Fibroblast of lung (primary cell): ENCODE data around the gene HIVEP3. TPM values are rescaled to one million over a fixed set of nuclear protein-coding genes. Genes with fewer than 3 reads are reported as not detected.

Experiments used
- DNase-seq, 2 donors: peaks; one replicate each; pipeline versions ENCODE4 v3.0.0 to v3.0.0-alpha.2; 2010; ENCODE audit warnings: low read depth in 2 of 2
- H2AFZ ChIP-seq: 2 replicates; pipeline ENCODE4 v1.5.1; 2012; ENCODE audit warnings: low read length, control low read depth, inconsistent platforms
- H3K27ac ChIP-seq: 2 replicates; pipeline ENCODE4 v1.5.1; 2011; ENCODE audit warnings: low read length, control low read depth; ENCODE audit not compliant: insufficient read depth
- H3K27me3 ChIP-seq: 2 replicates; pipeline ENCODE4 v1.5.1; 2011; ENCODE audit warnings: mild to moderate bottlenecking, low read length; ENCODE audit not compliant: control insufficient read depth, insufficient read depth
- H3K36me3 ChIP-seq: 2 replicates; pipeline ENCODE4 v1.5.1; 2011; ENCODE audit warnings: low read length; ENCODE audit not compliant: control insufficient read depth, insufficient read depth
- H3K4me1 ChIP-seq: 2 replicates; pipeline ENCODE4 v1.5.1; 2011; ENCODE audit warnings: low read length; ENCODE audit not compliant: control insufficient read depth, insufficient read depth; ENCODE audit errors: extremely low read depth
- H3K4me2 ChIP-seq: 2 replicates; pipeline ENCODE4 v1.5.1; 2011; ENCODE audit warnings: low read length, control low read depth; ENCODE audit not compliant: insufficient read depth; ENCODE audit errors: extremely low read depth
- H3K4me3 ChIP-seq, 4 experiments: fragments of 200-600 bp in 1 of 4; sonication (generic) in 1 of 4; replicated peaks in 1 of 4; 2 replicates each; pipeline ENCODE4 v1.5.1; 2011 to 2016; ENCODE audit warnings: low read length in 4 of 4, low read depth in 3 of 4, mild to moderate bottlenecking in 3 of 4, control low read depth in 2 of 4, inconsistent platforms in 1 of 4, mixed read lengths in 1 of 4; ENCODE audit not compliant: insufficient read depth in 1 of 4; ENCODE audit errors: control extremely low read depth in 1 of 4
- H3K79me2 ChIP-seq: 2 replicates; pipeline ENCODE4 v1.5.1; 2012; ENCODE audit warnings: mild to moderate bottlenecking, low read length, inconsistent platforms; ENCODE audit not compliant: control insufficient read depth, insufficient read depth
- H3K9ac ChIP-seq: 2 replicates; pipeline ENCODE4 v1.5.1; 2011; ENCODE audit warnings: mild to moderate bottlenecking, low read length, control low read depth; ENCODE audit not compliant: insufficient read depth
- H3K9me3 ChIP-seq: 2 replicates; pipeline ENCODE4 v1.5.1; 2012; ENCODE audit warnings: low read depth, low read length; ENCODE audit not compliant: control insufficient read depth, insufficient read depth
- H4K20me1 ChIP-seq: 2 replicates; pipeline ENCODE4 v1.5.1; 2011; ENCODE audit warnings: low read length; ENCODE audit not compliant: control insufficient read depth, insufficient read depth; ENCODE audit errors: extremely low read depth
- EZH2 ChIP-seq: IDR thresholded peaks from 2 replicates; pipeline ENCODE4 v1.5.1; 2012; ENCODE audit warnings: low read length, control low read depth, mild to moderate bottlenecking; ENCODE audit errors: missing control alignments
- polyA plus RNA-seq, 2 donors: library from polyadenylated mRNA; depleted of rRNA in 1 of 2; stranded (reverse) in 1 of 2; unstranded in 1 of 2; fragments of >200 nt; gene quantifications; 2 replicates each; pipeline ENCODE4 v1.2.1, GENCODE V29; 2011 to 2012; ENCODE audit warnings: missing spikeins in 1 of 2
- total RNA-seq: library from RNA; depleted of rRNA; stranded (reverse); fragments of >200 nt; gene quantifications from 2 replicates; pipeline ENCODE4 v1.2.1, GENCODE V29; 2014
- TF ChIP-seq, protein P1 (sequence below), 2 donors: IDR thresholded peaks in 1 of 2; conservative IDR thresholded peaks in 1 of 2; 1 replicate in 1 of 2; 2 replicates in 1 of 2; pipeline ENCODE4 v1.5.1; 2011 to 2012; ENCODE audit warnings: low read length in 2 of 2, control low read depth in 1 of 2, inconsistent platforms in 1 of 2, low read depth in 1 of 2, mild to moderate bottlenecking in 1 of 2

The HIVEP3 gene
- total and polyA plus RNA-seq, 2 donors (not counting 1 experiment from before 2014, with no cell fraction given), result 0.83 to 3.2 TPM

DNA sequence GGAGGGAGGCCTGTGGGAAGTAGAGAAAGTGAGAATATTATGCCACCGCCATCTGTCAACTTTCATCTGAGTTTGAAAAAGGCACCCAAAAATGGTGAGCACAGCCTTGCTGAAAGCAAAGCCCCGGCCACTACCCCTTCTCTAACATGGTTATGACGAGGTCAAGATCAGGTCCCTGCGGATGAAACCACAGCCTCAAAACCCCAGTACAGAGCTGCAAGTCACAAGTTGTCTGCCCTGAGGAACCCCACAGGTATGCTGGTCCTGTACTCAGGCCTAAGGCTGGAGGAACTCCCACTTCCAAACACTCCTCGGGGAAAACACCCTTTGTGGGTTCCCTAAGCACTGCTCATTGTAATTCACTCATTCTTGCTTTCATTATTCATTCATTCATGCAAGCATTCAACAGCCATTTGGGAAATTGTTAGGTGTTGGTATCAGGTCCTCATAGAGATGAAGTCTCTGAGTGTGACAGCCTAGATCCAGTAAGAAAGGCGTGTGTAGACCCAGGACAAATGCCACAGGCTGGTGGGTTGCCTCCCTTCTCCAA is 217.7 kb downstream of the HIVEP3 start:
- peaks cover 3% of the 10 kb centered on the region for H3K27me3 ChIP-seq
- no peak overlapping the region for H3K4me3 ChIP-seq
- DNase-seq, result no peak
- TF ChIP-seq EZH2, result no peak
- TF ChIP-seq, protein P1, sequence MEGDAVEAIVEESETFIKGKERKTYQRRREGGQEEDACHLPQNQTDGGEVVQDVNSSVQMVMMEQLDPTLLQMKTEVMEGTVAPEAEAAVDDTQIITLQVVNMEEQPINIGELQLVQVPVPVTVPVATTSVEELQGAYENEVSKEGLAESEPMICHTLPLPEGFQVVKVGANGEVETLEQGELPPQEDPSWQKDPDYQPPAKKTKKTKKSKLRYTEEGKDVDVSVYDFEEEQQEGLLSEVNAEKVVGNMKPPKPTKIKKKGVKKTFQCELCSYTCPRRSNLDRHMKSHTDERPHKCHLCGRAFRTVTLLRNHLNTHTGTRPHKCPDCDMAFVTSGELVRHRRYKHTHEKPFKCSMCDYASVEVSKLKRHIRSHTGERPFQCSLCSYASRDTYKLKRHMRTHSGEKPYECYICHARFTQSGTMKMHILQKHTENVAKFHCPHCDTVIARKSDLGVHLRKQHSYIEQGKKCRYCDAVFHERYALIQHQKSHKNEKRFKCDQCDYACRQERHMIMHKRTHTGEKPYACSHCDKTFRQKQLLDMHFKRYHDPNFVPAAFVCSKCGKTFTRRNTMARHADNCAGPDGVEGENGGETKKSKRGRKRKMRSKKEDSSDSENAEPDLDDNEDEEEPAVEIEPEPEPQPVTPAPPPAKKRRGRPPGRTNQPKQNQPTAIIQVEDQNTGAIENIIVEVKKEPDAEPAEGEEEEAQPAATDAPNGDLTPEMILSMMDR (conservative IDR thresholded peaks at IDR 0.05 in 1 of 2, IDR thresholded peaks at IDR 0.05 in 1 of 2; ENCODE audit: low read depth in 1 of 2, low read length in 2 of 2), result no peak
- no peaks in the 10 kb centered on the region for H4K20me1 ChIP-seq
- no peak overlapping the region for H2AFZ ChIP-seq
- H3K27ac ChIP-seq, result no peak overlapping the region
- no peaks in the 10 kb centered on the region for H3K36me3 ChIP-seq
- no peaks in the 10 kb centered on the region for H3K79me2 ChIP-seq
- H3K4me2 ChIP-seq, result no peak overlapping the region
- no peaks in the 10 kb centered on the region for H3K4me1 ChIP-seq
- no peak overlapping the region for H3K9ac ChIP-seq
- H3K9me3 ChIP-seq, result no peaks in the 10 kb centered on the region

DNA sequence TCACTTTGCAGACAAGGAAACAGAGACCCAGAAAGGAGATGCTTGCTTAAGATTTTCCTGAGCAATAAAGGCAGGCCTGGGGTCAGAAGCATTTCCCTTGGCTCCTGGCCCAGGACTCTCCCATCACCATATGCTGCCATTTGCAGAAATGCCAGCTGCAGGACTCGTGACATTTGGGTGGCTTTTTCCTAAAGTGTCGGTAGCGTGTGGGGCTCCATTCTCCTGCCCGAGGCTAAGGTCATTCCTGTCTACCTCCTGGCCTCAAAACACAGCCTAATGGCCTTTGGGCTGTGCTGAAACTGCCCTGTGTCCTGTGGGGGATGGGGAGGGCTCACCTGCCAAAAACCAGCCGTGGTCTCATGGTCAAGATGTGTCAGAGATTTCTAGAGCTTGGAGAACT is 218.1 kb downstream of the HIVEP3 start:
- no peak for TF ChIP-seq EZH2
- TF ChIP-seq, protein P1 (conservative IDR thresholded peaks at IDR 0.05 in 1 of 2, IDR thresholded peaks at IDR 0.05 in 1 of 2; ENCODE audit: low read depth in 1 of 2, low read length in 2 of 2), result no peak
- H4K20me1 ChIP-seq, result no peaks in the 10 kb centered on the region
- no peak overlapping the region for H2AFZ ChIP-seq

DNA sequence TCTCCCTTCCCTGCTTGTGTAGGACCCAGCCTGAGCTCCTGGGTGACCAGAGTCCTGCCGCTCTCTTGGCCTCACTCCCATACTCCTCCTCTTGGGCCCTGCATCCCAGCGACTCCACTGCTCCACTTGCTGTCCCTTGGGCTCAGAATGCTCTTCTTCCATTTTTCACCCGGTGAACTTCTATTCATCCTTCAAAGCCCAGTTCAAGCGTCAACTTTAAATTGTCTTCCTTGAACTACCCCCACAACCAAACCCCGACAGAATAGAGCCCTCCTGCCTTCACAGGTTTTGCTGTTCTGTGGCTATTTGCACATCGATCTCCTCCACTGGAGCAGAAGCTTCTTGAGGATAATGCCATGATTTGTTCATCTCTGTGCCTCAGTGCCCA is 218.9 kb downstream of the HIVEP3 start:
- no peak for DNase-seq
- H3K27ac ChIP-seq, result no peak overlapping the region
- no peaks in the 10 kb centered on the region for H3K36me3 ChIP-seq
- H3K4me1 ChIP-seq, result no peaks in the 10 kb centered on the region
- no peaks in the 10 kb centered on the region for H4K20me1 ChIP-seq
- H2AFZ ChIP-seq, result no peak overlapping the region
- H3K27me3 ChIP-seq, result no peaks in the 10 kb centered on the region
- H3K9ac ChIP-seq, result no peak overlapping the region
- no peaks in the 10 kb centered on the region for H3K9me3 ChIP-seq
- no peak overlapping the region for H3K4me3 ChIP-seq
- H3K79me2 ChIP-seq, result no peaks in the 10 kb centered on the region
- TF ChIP-seq, protein P1 (conservative IDR thresholded peaks at IDR 0.05 in 1 of 2, IDR thresholded peaks at IDR 0.05 in 1 of 2; ENCODE audit: low read depth in 1 of 2, low read length in 2 of 2), result no peak
- no peak for TF ChIP-seq EZH2
- no peak overlapping the region for H3K4me2 ChIP-seq

More for the DNA sequence above, 218.1 kb downstream of the HIVEP3 start:
- no peak overlapping the region for H3K4me3 ChIP-seq
- no peaks in the 10 kb centered on the region for H3K4me1 ChIP-seq
- DNase-seq, result no peak
- no peaks in the 10 kb centered on the region for H3K9me3 ChIP-seq
- no peak overlapping the region for H3K9ac ChIP-seq
- H3K4me2 ChIP-seq, result no peak overlapping the region
- H3K36me3 ChIP-seq, result no peaks in the 10 kb centered on the region
- H3K27ac ChIP-seq, result no peak overlapping the region
- peaks cover 3% of the 10 kb centered on the region for H3K27me3 ChIP-seq
- no peaks in the 10 kb centered on the region for H3K79me2 ChIP-seq
